Measurements from ENCODE around the gene AFG1L. TPM values are rescaled to one million over a fixed set of nuclear protein-coding genes. Genes with fewer than 3 reads are reported as not detected.

Gene AFG1L
- total RNA-seq, 1 donor from 2014 or later = 2.6 TPM

DNA sequence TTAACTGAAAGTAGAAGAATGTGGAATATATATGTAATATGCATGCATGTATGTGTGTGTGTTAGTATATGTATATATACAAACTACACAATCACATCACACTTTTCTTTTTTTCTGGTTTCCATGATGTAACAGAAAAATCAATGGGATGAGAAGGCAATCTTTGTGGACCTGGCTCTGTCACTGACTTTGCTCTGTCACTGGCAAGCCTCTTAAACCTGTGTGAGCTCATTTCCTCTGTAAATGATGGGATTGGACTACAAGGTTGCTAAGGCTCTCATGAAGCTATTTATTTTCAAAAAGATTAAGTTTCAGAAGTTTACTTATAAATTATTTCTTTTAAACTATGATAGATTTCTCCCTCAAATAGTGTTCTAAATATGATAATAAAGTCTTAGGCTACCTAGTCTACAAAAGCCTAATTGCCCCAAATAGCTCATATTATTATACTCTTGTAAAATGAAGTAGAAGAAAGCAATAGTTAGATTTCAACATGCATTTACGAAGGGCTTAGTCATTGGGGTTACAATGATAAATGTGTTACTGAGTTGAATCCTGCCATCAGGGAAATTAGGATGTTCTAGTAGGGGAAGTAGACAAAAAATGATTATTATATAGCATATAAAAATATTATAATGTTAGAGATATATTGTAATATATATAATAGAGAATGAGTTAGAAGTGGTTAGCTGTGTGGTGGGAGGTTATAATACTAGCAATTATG lies 129.3 kb downstream of the AFG1L start:
- Histone ChIP-seq H3K27me3 (ENCODE audit: control insufficient read depth, insufficient read depth, low read length) (no peaks in the 10 kb centered on the region), H3K36me3 (ENCODE audit: control insufficient read depth, insufficient read depth, low read length) (no peaks in the 10 kb centered on the region), H3K4me3 (ENCODE audit: low read depth, low read length) (no peak overlapping the region)
- DNase-seq (ENCODE audit: low read depth) (no peak), FAIRE-seq (no peak)
- TF ChIP-seq, protein P1, sequence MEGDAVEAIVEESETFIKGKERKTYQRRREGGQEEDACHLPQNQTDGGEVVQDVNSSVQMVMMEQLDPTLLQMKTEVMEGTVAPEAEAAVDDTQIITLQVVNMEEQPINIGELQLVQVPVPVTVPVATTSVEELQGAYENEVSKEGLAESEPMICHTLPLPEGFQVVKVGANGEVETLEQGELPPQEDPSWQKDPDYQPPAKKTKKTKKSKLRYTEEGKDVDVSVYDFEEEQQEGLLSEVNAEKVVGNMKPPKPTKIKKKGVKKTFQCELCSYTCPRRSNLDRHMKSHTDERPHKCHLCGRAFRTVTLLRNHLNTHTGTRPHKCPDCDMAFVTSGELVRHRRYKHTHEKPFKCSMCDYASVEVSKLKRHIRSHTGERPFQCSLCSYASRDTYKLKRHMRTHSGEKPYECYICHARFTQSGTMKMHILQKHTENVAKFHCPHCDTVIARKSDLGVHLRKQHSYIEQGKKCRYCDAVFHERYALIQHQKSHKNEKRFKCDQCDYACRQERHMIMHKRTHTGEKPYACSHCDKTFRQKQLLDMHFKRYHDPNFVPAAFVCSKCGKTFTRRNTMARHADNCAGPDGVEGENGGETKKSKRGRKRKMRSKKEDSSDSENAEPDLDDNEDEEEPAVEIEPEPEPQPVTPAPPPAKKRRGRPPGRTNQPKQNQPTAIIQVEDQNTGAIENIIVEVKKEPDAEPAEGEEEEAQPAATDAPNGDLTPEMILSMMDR (IDR thresholded peaks at IDR 0.05; ENCODE audit: insufficient read depth, low read length, severe bottlenecking) = no peak

DNA sequence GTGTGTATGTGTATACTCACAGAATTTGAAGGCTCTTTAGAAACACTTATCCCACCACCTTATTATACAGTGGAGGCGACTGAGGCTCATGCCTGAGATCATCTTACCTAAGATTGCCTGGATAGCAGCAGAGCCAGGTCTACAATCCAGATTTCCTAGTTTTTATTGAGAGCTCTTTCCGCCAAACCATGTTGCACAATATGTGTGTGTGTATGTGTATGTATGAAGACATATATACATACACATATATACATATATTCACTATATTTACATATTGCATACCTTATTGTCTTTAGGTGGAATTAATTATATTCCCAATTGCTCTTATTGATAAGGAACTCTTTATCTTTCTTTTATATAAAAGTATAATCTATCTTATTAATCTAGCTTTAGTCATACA lies 130.6 kb downstream of the AFG1L start:
- H3K36me3 ChIP-seq (ENCODE audit: control insufficient read depth, insufficient read depth, low read length) = no peaks in the 10 kb centered on the region
- TF ChIP-seq, protein P1 (IDR thresholded peaks at IDR 0.05; ENCODE audit: insufficient read depth, low read length, severe bottlenecking) = no peak
- H3K27me3 ChIP-seq (ENCODE audit: control insufficient read depth, insufficient read depth, low read length) = no peaks in the 10 kb centered on the region
- no peak for DNase-seq (ENCODE audit: low read depth)
- FAIRE-seq = no peak
- no peak overlapping the region for H3K4me3 ChIP-seq (ENCODE audit: low read depth, low read length)

- Histone ChIP-seq H3K27me3 (ENCODE audit: control insufficient read depth, insufficient read depth, low read length) (no peaks in the 10 kb centered on the region), H3K4me3 (ENCODE audit: low read depth, low read length) (no peak overlapping the region), H3K36me3 (ENCODE audit: control insufficient read depth, insufficient read depth, low read length) (no peaks in the 10 kb centered on the region)
- no peak for FAIRE-seq
- no peak for DNase-seq (ENCODE audit: low read depth)
- TF ChIP-seq, protein P1 (IDR thresholded peaks at IDR 0.05; ENCODE audit: insufficient read depth, low read length, severe bottlenecking) = no peak
Observed at GRCh38 chr6:108432143-108432542, 137.3 kb downstream of the AFG1L start.

DNA sequence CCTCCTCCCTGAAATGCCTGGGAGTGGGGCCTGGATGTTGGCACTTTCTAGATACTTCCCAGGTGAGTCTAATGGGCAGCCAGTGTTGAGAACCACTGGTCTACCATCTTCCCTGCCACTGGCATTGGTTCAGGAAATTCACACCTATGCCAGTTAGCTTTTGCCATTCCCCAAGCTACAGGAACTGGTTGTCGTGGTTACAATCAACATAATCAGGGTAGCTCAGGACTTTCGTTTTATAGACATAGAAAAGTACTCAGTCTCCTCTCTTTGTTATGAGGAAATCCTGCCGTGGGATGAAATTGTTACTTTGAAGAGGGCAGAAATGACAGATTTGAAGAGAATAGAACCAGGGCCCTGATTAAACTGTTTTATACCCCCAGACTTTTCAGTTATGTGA lies 137.9 kb downstream of the AFG1L start:
- H3K4me3 ChIP-seq (ENCODE audit: low read depth, low read length) = no peak overlapping the region
- TF ChIP-seq, protein P1 (IDR thresholded peaks at IDR 0.05; ENCODE audit: insufficient read depth, low read length, severe bottlenecking) = no peak
- DNase-seq (ENCODE audit: low read depth) = no peak
- FAIRE-seq = no peak
- no peaks in the 10 kb centered on the region for H3K27me3 ChIP-seq (ENCODE audit: control insufficient read depth, insufficient read depth, low read length)
- H3K36me3 ChIP-seq (ENCODE audit: control insufficient read depth, insufficient read depth, low read length) = no peaks in the 10 kb centered on the region

DNA sequence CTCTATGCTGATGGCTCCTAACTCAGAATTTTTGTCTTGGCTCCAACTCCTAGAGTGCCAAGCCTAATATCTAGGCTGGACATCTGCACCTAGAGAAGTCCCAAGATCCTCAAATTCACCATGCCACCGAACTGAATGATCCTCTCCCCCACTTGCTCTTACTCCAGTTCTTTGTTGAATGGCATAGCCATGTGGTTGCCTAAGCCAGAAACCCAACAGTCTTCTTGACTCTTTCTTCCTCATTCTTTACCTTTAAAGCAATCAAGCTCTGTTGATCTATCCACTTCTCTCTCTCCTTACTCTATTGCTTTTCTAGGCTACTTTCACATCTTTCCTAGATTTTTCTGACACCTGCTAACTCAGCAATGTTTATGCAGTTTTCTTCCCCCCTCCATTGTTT lies 139.4 kb downstream of the AFG1L start:
- FAIRE-seq (no peak), DNase-seq (ENCODE audit: low read depth) (no peak)
- Histone ChIP-seq H3K4me3 (ENCODE audit: low read depth, low read length) (no peak overlapping the region), H3K27me3 (ENCODE audit: control insufficient read depth, insufficient read depth, low read length) (no peaks in the 10 kb centered on the region), H3K36me3 (ENCODE audit: control insufficient read depth, insufficient read depth, low read length) (no peaks in the 10 kb centered on the region)
- TF ChIP-seq, protein P1 (IDR thresholded peaks at IDR 0.05; ENCODE audit: insufficient read depth, low read length, severe bottlenecking) = no peak

DNA sequence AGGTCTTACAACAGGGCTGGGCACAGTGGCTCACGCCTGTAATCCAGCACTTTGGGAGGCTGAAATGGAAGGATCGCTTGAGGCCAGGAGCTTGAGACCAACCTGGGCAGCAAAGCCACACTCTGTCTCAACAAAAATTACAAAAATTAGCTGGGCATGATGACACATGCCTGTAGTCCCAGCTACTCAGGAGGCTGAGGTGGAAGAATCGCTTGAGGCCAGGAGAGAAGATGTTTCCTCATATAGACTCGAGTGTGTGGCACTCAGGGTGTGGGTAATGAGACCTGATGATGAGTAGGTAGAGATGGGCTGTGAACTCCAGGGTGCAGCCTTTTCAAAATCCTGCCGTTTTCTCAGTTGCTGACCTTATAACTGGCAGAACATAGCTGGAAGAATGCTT lies 140.5 kb downstream of the AFG1L start:
- no peaks in the 10 kb centered on the region for H3K36me3 ChIP-seq (ENCODE audit: control insufficient read depth, insufficient read depth, low read length)
- no peak for FAIRE-seq
- peak; percentile 59 for DNase-seq (ENCODE audit: low read depth)

More for the DNA sequence above, 140.5 kb downstream of the AFG1L start:
- H3K27me3 ChIP-seq (ENCODE audit: control insufficient read depth, insufficient read depth, low read length) = no peaks in the 10 kb centered on the region
- TF ChIP-seq, protein P1 (IDR thresholded peaks at IDR 0.05; ENCODE audit: insufficient read depth, low read length, severe bottlenecking) = no peak
- no peak overlapping the region for H3K4me3 ChIP-seq (ENCODE audit: low read depth, low read length)
